NCI-H2107 treated with DMSO at 0.1 percent for 48 hours (cell line): Measurements from ENCODE around the gene LAMA5.

Source experiments
- DNase-seq: peaks from one replicate; lab custom pipeline; 2025; ENCODE audit not compliant: unreplicated experiment; lab: John Stamatoyannopoulos, UW

The LAMA5 gene

DNA sequence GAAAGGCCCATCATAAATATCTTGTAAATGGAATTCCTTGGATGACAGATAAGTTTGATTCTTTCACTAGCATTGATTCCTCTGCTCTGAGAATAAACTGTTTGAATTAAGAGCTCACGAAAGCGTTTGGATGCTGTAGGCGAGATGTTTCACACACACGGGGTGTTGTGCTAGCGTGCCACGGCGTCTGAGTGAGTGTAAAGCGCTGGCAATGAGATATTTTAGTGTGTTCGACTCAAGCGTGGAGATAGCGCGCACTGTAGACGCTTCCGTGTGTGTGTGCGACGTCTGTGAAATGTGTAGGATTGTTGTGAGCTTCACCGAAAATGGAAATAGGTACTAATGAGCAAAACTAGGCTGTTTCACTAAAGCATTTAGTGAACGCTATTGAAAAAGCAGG lies 93.7 kb downstream of the LAMA5 start:
- no peak for DNase-seq

DNA sequence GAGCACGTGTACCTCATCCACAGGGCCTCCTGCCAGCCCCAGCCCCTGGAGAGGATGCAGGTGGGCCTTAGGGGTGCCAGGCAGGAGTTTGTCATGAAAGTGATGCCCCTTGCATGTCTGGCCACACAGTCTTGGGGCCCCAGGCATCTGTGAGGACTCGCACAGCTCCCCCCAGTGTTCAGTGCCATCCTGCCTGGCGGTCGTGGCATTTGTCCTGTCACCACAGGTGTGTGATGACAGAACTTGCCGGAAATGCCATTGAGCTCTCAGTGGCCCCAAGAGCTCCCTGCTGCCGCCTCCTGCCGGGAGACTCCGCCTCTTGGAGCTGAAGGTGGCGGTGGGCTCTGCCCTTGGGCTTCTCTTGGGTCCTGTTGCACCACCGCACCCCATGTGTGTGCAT lies 94.9 kb downstream of the LAMA5 start:
- DNase-seq = no peak

DNA sequence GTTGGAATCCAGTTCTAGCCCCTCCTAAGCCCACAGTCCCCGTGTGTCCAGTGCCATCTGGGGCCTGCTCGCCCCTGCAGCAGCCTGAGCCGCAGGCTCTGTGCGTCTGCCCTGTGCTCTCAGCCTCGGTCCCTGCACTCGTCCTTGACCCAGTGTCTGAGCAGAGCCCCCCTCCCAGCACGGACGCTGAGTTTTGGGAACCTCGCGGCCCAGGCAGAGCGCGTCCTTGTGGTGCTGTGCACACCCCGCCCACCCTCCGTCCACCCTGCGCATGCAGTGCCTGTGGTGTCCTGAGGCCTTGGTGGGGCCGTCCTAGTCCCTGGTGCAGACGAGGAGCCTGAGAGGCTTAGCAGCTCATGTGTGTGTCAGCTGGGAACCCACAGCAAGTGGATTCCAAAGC lies 97.2 kb downstream of the LAMA5 start:
- DNase-seq = no peak

DNA sequence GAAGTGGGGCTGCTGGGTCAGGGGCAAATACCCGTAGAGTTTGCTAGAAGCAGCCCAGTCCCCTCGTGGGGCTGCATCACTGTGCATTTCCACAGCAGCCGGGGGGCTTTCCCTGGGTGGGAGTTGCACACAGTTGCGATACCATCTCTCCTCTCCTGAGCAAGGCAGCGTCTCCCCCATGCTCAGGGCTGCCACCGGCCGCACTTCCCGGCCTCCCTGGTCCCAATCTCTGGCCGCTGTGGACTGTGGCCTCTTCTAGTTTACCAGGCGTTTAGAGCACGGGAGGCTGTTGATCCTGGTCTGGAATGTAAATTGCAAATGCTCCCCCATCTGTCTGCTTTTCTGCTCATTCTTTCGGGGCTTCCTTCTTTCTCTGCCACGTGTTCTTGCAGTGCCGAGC lies 97.7 kb downstream of the LAMA5 start:
- DNase-seq = no peak

DNA sequence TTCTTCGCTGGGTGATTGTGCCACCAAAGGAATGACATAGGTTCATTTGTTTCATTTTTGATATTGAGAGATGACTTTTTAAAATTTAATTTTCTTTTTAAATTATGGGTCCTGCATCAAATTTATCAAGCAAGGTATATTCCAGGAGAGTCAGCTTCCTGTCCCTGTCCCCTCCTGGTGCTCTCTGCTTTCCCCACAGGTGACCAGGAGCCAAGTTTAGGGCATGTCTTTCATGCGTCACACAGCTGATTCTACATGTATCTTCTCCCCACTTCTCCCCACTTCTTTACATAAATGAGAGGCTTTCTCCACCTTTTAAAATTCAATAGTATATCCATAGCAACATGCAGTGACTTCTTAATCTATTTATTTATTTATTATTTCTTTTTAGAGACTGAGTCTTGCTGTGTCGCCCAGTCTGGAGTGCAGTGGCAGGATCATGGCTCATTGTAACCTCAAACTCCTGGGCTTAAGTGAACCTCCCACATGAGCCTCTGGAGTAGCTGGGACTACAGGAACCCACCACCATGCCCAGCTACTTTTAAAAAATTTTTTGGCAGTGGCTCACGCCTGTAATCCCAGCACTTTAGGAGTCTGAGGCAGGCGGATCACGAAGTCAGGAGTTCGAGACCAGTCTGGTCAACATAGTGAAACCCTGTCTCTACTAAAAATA lies 98.7 kb downstream of the LAMA5 start:
- DNase-seq = no peak

DNA sequence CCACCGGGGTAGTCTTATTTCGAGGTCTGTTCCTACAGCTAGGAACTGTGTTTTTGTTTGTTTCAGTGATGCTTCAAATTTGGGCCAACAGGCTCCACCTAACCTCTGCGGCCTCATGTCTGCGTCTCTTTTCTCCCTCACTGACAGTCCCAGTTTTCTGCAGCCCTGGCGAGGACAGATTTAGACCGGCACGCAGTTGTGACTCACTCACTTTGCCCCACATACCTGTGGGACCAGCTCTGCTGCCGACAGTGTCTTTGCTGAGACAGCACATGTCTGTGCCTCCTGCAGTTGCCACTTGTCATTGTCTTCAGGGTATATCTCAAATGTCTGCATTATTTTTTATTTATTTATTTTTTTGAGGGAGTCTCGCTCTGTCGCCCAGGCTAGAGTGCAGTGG lies 99.6 kb downstream of the LAMA5 start:
- DNase-seq = no peak

DNA sequence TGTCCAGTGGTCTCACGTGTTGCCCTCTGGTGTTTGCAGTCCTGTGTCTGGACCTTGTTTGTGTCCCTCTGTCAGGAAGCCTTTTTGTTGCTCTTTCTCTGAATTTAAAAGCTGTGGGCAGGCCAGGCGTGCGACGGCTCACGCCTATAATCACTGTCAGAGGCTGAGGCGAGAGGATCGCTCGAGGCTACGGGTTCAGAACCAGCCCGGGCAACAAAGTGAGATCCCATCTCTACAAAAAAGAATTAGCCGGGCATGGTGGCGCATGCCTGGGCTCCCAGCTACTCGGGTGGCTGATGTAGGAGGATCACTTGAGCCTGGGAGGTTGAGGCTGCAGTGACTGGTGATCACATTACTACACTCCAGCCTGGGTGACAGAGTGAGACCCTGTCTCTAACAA lies 100.3 kb downstream of the LAMA5 start:
- no peak for DNase-seq

DNA sequence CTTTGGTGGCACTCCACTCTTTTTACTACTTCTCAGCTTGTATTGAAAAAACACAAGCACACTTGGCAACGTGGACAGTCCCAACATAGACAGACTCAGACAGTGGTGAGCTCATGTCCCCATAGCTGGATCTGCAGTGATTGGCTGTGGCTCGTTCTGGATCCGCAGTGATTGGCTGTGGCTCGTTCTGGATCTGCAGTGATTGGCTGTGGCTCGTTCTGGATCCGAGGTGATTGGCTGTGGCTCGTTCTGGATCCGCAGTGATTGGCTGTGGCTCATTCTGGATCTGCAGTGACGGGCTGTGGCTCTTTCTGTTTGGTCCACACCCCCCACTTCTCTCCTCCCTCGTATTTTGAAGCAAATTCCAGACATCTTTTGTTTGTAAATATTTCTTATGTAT lies 100.8 kb downstream of the LAMA5 start:
- DNase-seq = no peak

DNA sequence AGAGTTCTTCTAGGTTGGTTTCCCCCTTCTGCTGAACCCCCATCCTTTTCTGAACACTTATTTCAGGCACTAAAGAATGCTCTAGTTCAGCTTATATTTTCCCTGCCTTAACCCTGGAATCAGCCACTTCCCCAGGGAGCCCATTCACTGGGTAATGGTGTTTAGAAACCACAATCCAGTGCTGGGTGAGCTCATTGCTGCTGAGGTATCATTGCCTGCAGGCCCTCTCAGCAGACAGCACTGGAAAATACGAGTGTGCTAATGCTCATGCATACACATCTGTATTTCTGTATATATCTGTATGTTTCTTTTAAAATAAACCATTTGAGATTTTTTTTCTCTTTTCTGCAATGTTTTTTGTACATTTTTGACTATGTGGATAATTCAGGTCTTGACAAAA lies 101.7 kb downstream of the LAMA5 start:
- DNase-seq = no peak

DNA sequence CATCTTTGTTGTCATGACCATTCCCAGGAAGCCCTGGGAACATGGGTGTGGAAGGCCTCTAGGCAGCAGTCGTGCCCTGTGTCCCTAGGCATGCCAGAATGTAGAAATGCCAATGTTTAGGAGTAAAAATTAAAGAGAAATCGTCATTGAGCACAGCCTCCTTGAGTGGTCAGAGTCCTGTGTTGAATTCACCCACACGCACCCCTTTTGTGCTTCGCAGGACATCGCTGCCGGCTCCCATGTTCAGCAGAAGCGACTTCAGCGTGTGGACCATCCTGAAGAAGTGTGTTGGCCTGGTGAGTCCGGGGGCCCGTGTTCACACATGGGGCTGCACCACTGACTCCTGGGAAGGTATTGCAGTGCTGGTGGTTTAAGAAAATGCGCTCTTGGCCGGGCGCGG lies 103.7 kb downstream of the LAMA5 start:
- no peak for DNase-seq

DNA sequence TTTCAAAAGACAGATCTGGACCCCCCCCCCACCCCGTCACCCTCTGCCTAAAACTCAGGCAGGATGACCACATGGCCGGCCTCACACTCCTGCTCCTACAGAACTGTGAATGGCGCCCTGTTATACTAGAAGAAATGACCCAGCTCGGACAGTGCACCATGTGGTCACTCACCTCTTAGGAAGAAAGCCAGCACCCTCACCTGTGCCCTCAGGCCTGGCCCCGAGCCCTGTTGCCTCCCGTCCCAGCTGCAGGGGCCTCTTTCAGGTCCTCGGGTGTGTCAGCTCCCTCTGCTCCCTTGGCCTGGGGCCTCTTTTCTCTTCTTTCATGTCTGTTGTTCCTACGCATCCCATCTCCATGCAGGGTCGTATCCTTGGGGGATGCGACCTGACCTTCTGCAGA lies 105.0 kb downstream of the LAMA5 start:
- DNase-seq = no peak

DNA sequence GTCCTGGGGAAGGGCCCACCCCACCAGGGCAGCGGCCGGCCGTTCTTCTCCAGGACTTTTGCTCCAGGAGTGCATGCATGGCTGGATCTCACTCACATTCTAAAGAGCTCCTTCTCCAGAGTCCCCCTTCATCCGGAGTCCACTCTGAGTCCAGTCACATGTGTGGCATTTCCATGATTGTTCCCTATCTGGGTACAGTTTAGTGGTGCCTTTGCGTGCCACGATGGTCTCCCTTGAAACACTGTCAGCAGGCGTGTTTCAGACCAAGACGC lies 107.9 kb downstream of the LAMA5 start:
- no peak for DNase-seq
